ENCODE results near the gene SH2D3A. TPM values are rescaled to one million over a fixed set of nuclear protein-coding genes. Genes with fewer than 3 reads are reported as not detected.

The SH2D3A gene
- total and polyA plus RNA-seq, 2 experiments from 2014 or later = 20.7 to 38.4 TPM

DNA sequence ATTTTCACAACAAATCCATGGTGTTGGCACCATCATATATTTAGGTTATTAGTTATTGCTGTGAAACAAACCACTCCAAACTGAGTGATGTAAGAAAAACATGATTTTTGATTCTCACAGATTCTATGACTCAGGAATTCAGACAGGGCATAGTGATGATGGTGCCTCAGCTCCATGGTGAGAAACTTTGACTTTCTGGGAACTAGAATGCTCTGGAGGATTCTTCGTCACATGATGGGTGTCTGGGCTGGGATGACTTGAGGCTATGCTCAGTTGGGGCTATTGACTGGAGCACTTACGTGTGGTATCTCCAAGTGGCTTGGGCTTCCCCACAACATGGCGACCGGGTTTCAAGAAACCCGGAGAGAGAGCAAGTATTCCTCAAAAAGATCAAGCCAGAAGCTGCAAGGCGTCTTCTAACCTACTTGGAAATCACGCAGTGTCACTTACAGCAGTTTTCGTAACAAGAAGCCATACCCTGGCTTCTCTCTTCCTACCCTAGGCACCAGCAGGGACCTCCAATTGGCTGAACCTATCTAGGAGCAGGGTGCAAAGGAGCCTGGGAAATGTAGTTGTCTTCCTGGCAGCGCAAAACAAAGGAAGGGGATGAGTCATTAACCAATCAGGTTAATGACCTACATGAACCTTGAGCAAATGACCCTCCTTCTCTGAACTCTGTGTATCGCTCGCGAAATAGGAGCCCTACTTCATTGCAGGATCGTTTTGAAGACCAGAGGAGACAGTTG lies 27.6 kb upstream of the SH2D3A start:
- ATAC-seq (no peak), DNase-seq (ENCODE audit: low spot score) (peak; percentile 53)
- peaks cover 96% of the 10 kb centered on the region for H3K9me3 Mint-ChIP-seq

More for the DNA sequence above, 27.6 kb upstream of the SH2D3A start:
- Histone ChIP-seq H3K4me2 (no peak overlapping the region), H3F3A (replicated peaks; ENCODE audit: low read depth) (no peaks in the 10 kb centered on the region), H3K36me3 (ENCODE audit: insufficient read depth) (no peaks in the 10 kb centered on the region), H3K9me2 (ENCODE audit: insufficient read depth) (no peaks in the 10 kb centered on the region), H3K79me2 (replicated peaks; ENCODE audit: insufficient read depth) (no peaks in the 10 kb centered on the region), H3K4me1 (ENCODE audit: insufficient read depth) (no peaks in the 10 kb centered on the region), H2AFZ (peak overlapping the region; percentile 74; the same call in 1 of the 2 replicates), H3K27me3 (ENCODE audit: insufficient read depth) (no peaks in the 10 kb centered on the region), H3K27ac (ENCODE audit: low read depth) (no peak overlapping the region), H3K4me3 (no peak overlapping the region), H4K20me1 (replicated peaks; ENCODE audit: insufficient read depth) (no peaks in the 10 kb centered on the region)
- no peak overlapping the region for H3K4me3 Mint-ChIP-seq
- H3K27ac Mint-ChIP-seq = no peak overlapping the region
- no peaks in the 10 kb centered on the region for H3K4me1 Mint-ChIP-seq
- TF ChIP-seq CREB1 (CRISPR knock-in tag; IDR thresholded peaks at IDR 0.05; ENCODE audit: low read depth) = no peak
- TF ChIP-seq, protein P1, sequence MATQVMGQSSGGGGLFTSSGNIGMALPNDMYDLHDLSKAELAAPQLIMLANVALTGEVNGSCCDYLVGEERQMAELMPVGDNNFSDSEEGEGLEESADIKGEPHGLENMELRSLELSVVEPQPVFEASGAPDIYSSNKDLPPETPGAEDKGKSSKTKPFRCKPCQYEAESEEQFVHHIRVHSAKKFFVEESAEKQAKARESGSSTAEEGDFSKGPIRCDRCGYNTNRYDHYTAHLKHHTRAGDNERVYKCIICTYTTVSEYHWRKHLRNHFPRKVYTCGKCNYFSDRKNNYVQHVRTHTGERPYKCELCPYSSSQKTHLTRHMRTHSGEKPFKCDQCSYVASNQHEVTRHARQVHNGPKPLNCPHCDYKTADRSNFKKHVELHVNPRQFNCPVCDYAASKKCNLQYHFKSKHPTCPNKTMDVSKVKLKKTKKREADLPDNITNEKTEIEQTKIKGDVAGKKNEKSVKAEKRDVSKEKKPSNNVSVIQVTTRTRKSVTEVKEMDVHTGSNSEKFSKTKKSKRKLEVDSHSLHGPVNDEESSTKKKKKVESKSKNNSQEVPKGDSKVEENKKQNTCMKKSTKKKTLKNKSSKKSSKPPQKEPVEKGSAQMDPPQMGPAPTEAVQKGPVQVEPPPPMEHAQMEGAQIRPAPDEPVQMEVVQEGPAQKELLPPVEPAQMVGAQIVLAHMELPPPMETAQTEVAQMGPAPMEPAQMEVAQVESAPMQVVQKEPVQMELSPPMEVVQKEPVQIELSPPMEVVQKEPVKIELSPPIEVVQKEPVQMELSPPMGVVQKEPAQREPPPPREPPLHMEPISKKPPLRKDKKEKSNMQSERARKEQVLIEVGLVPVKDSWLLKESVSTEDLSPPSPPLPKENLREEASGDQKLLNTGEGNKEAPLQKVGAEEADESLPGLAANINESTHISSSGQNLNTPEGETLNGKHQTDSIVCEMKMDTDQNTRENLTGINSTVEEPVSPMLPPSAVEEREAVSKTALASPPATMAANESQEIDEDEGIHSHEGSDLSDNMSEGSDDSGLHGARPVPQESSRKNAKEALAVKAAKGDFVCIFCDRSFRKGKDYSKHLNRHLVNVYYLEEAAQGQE (IDR thresholded peaks at IDR 0.05; ENCODE audit: unreplicated experiment) = no peak
- no peak for TF ChIP-seq EZH2 (IDR thresholded peaks at IDR 0.05; ENCODE audit: low read depth, unreplicated experiment)
- no peak for TF ChIP-seq STAT1 (IDR thresholded peaks at IDR 0.05; ENCODE audit: unreplicated experiment)
- TF ChIP-seq, protein P2, sequence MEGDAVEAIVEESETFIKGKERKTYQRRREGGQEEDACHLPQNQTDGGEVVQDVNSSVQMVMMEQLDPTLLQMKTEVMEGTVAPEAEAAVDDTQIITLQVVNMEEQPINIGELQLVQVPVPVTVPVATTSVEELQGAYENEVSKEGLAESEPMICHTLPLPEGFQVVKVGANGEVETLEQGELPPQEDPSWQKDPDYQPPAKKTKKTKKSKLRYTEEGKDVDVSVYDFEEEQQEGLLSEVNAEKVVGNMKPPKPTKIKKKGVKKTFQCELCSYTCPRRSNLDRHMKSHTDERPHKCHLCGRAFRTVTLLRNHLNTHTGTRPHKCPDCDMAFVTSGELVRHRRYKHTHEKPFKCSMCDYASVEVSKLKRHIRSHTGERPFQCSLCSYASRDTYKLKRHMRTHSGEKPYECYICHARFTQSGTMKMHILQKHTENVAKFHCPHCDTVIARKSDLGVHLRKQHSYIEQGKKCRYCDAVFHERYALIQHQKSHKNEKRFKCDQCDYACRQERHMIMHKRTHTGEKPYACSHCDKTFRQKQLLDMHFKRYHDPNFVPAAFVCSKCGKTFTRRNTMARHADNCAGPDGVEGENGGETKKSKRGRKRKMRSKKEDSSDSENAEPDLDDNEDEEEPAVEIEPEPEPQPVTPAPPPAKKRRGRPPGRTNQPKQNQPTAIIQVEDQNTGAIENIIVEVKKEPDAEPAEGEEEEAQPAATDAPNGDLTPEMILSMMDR (conservative IDR thresholded peaks at IDR 0.05; ENCODE audit: low read depth in 2 of 2) = no peak
- no peak for TF ChIP-seq EZH2phosphoT487 (IDR thresholded peaks at IDR 0.05; ENCODE audit: unreplicated experiment)
- no peak for TF ChIP-seq ZNF331 (CRISPR knock-in tag; IDR thresholded peaks at IDR 0.05; ENCODE audit: low read depth)
- no peak for TF ChIP-seq JUNB (IDR thresholded peaks at IDR 0.05; ENCODE audit: unreplicated experiment)
- no peak for TF ChIP-seq NANOG (IDR thresholded peaks at IDR 0.05; ENCODE audit: borderline replicate concordance)
- TF ChIP-seq, protein P3, sequence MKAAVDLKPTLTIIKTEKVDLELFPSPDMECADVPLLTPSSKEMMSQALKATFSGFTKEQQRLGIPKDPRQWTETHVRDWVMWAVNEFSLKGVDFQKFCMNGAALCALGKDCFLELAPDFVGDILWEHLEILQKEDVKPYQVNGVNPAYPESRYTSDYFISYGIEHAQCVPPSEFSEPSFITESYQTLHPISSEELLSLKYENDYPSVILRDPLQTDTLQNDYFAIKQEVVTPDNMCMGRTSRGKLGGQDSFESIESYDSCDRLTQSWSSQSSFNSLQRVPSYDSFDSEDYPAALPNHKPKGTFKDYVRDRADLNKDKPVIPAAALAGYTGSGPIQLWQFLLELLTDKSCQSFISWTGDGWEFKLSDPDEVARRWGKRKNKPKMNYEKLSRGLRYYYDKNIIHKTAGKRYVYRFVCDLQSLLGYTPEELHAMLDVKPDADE (IDR thresholded peaks at IDR 0.05) = no peak
- TF ChIP-seq POLR2AphosphoS5 (IDR thresholded peaks at IDR 0.05; ENCODE audit: low read depth) = no peak
- TF ChIP-seq, protein P4, sequence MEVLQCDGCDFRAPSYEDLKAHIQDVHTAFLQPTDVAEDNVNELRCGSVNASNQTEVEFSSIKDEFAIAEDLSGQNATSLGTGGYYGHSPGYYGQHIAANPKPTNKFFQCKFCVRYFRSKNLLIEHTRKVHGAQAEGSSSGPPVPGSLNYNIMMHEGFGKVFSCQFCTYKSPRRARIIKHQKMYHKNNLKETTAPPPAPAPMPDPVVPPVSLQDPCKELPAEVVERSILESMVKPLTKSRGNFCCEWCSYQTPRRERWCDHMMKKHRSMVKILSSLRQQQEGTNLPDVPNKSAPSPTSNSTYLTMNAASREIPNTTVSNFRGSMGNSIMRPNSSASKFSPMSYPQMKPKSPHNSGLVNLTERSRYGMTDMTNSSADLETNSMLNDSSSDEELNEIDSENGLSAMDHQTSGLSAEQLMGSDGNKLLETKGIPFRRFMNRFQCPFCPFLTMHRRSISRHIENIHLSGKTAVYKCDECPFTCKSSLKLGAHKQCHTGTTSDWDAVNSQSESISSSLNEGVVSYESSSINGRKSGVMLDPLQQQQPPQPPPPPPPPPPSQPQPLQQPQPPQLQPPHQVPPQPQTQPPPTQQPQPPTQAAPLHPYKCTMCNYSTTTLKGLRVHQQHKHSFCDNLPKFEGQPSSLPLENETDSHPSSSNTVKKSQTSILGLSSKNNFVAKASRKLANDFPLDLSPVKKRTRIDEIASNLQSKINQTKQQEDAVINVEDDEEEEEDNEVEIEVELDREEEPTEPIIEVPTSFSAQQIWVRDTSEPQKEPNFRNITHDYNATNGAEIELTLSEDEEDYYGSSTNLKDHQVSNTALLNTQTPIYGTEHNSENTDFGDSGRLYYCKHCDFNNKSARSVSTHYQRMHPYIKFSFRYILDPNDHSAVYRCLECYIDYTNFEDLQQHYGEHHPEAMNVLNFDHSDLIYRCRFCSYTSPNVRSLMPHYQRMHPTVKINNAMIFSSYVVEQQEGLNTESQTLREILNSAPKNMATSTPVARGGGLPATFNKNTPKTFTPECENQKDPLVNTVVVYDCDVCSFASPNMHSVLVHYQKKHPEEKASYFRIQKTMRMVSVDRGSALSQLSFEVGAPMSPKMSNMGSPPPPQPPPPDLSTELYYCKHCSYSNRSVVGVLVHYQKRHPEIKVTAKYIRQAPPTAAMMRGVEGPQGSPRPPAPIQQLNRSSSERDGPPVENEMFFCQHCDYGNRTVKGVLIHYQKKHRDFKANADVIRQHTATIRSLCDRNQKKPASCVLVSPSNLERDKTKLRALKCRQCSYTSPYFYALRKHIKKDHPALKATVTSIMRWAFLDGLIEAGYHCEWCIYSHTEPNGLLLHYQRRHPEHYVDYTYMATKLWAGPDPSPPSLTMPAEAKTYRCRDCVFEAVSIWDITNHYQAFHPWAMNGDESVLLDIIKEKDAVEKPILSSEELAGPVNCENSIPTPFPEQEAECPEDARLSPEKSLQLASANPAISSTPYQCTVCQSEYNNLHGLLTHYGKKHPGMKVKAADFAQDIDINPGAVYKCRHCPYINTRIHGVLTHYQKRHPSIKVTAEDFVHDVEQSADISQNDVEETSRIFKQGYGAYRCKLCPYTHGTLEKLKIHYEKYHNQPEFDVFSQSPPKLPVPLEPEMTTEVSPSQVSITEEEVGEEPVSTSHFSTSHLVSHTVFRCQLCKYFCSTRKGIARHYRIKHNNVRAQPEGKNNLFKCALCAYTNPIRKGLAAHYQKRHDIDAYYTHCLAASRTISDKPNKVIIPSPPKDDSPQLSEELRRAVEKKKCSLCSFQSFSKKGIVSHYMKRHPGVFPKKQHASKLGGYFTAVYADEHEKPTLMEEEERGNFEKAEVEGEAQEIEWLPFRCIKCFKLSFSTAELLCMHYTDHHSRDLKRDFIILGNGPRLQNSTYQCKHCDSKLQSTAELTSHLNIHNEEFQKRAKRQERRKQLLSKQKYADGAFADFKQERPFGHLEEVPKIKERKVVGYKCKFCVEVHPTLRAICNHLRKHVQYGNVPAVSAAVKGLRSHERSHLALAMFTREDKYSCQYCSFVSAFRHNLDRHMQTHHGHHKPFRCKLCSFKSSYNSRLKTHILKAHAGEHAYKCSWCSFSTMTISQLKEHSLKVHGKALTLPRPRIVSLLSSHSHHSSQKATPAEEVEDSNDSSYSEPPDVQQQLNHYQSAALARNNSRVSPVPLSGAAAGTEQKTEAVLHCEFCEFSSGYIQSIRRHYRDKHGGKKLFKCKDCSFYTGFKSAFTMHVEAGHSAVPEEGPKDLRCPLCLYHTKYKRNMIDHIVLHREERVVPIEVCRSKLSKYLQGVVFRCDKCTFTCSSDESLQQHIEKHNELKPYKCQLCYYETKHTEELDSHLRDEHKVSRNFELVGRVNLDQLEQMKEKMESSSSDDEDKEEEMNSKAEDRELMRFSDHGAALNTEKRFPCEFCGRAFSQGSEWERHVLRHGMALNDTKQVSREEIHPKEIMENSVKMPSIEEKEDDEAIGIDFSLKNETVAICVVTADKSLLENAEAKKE (CRISPR knock-in tag; IDR thresholded peaks at IDR 0.05) = no peak
- TF ChIP-seq ZNF114 (CRISPR knock-in tag; IDR thresholded peaks at IDR 0.05) = no peak
- peaks cover 9% of the 10 kb centered on the region for H3K27me3 Mint-ChIP-seq (ENCODE audit: insufficient read depth, low read depth, poor library complexity)
- H3K36me3 Mint-ChIP-seq (ENCODE audit: low read depth) = peaks cover 33% of the 10 kb centered on the region

Data from GM23338 (cell line).